Measurements from ENCODE around the gene LTF. TPM values are rescaled to one million over a fixed set of nuclear protein-coding genes. Genes with fewer than 3 reads are reported as not detected.
"Not testable (repeated sequence)": the region's sequence is repeated elsewhere in the genome, so short reads cannot be mapped to it uniquely, and the experiment has no call there.

The LTF gene
- total and polyA plus RNA-seq, 2 donors (not counting 1 experiment from before 2014, with no cell fraction given) = 0.22 TPM; not detected in 1

DNA sequence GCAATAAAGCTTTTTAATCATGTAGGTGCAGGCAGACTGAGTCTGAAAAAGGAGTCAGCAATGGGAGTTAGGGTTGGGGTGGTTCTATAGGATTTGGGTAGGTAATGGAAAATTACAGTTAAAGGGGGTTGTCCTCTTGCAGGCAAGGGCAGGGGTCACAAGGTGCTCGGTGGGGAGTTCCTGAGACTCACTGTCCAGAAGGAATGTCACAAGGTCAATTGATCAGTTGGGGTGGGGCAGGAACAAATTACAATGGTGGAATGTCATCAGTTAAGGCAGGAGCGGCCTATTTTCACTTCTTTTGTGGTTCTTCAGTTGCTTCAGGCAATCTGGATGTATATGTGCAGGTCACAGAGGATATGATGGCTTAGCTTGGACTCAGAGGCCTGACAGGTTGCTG is 71.7 kb downstream of the LTF start:
- POLR2A ChIA-PET = no interaction called here
- no peak overlapping the region for H3K4me2 ChIP-seq (replicated peaks; ENCODE audit: low read depth, low read length, poor library complexity, severe bottlenecking)
- no peak overlapping the region for H3K4me3 Mint-ChIP-seq
- H3K9ac ChIP-seq (ENCODE audit: low read length) = no peak overlapping the region
- no peak overlapping the region for H3K4me3 ChIP-seq (ENCODE audit: control extremely low read depth in 1 of 5, extremely low read depth in 1 of 5, insufficient read depth in 1 of 5, low read depth in 2 of 5, low read length in 4 of 5)
- H3K4me1 Mint-ChIP-seq = peaks cover 24% of the 10 kb centered on the region
- no peak for ATAC-seq (ENCODE audit: low read depth)
- intact Hi-C loops (cut with micrococcal nuclease) = no loop called here
- DNase-seq = no peak
- H3K9me3 ChIP-seq (ENCODE audit: control extremely low read depth in 1 of 3, control insufficient read depth in 2 of 3, insufficient read depth in 1 of 3, low read length in 2 of 3) = no peaks in the 10 kb centered on the region
- no peak for TF ChIP-seq EZH2 (IDR thresholded peaks at IDR 0.05; ENCODE audit: borderline replicate concordance, insufficient read depth, low read depth, low read length, poor library complexity, severe bottlenecking)
- TF ChIP-seq, protein P1, sequence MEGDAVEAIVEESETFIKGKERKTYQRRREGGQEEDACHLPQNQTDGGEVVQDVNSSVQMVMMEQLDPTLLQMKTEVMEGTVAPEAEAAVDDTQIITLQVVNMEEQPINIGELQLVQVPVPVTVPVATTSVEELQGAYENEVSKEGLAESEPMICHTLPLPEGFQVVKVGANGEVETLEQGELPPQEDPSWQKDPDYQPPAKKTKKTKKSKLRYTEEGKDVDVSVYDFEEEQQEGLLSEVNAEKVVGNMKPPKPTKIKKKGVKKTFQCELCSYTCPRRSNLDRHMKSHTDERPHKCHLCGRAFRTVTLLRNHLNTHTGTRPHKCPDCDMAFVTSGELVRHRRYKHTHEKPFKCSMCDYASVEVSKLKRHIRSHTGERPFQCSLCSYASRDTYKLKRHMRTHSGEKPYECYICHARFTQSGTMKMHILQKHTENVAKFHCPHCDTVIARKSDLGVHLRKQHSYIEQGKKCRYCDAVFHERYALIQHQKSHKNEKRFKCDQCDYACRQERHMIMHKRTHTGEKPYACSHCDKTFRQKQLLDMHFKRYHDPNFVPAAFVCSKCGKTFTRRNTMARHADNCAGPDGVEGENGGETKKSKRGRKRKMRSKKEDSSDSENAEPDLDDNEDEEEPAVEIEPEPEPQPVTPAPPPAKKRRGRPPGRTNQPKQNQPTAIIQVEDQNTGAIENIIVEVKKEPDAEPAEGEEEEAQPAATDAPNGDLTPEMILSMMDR (IDR thresholded peaks at IDR 0.05) = no peak
- no peaks in the 10 kb centered on the region for H3K27me3 Mint-ChIP-seq
- WGBS (ENCODE audit: insufficient coverage) = 91% methylated on average over 2 of the region's 2 CpGs
- CTCF ChIA-PET = no interaction called here
- H3K9me3 Mint-ChIP-seq (ENCODE audit: insufficient read depth) = no peaks in the 10 kb centered on the region
- H4K20me1 ChIP-seq (ENCODE audit: control insufficient read depth, insufficient read depth, low read length, poor library complexity, severe bottlenecking) = no peaks in the 10 kb centered on the region
- H2AFZ ChIP-seq (ENCODE audit: insufficient read depth, low read depth, low read length, poor library complexity, severe bottlenecking) = no peak overlapping the region
- H3K27ac Mint-ChIP-seq = no peak overlapping the region
- H3K36me3 ChIP-seq (replicated peaks in 1 of 2; ENCODE audit: control extremely low read depth in 1 of 2, control insufficient read depth in 1 of 2, extremely low read depth in 1 of 2, insufficient read depth in 2 of 2, low read length in 1 of 2) = no peaks in the 10 kb centered on the region
- no peaks in the 10 kb centered on the region for H3K27me3 ChIP-seq (replicated peaks in 1 of 4; ENCODE audit: control extremely low read depth in 1 of 4, control insufficient read depth in 3 of 4, insufficient read depth in 4 of 4, low read length in 3 of 4)
- H3K79me2 ChIP-seq (ENCODE audit: control insufficient read depth, insufficient read depth, low read length) = no peaks in the 10 kb centered on the region
- no peak overlapping the region for H3K27ac ChIP-seq (ENCODE audit: low read length in 2 of 2)
- peaks cover 10 to 16% of the 10 kb centered on the region in 2 donors for H3K4me1 ChIP-seq (ENCODE audit: control insufficient read depth in 2 of 2, insufficient read depth in 2 of 2, low read length in 2 of 2)

DNA sequence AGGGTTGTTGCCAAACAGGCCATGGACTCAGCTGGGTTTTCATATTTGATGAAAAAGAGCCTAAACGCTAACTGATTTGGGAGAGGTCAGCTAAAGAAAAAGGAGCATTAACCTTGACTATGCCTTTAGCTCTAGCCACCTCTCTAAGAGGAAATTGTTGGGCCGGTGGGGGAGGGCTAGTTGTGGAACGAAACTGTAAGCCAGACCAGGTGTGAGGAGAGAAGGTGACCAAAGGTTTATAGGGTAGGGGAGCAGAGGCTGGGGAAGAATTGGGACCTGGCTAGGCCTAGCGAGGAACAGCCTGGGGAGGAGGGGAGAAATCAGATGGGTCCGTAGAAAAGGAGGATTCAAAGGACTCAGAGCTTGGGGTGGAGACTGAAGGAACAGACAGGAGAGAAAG is 73.2 kb downstream of the LTF start:
- CTCF ChIA-PET = interaction anchor here (1.1 kb wide), 1 partner anchor 13 kb away, joined by 4 read pairs; no protein-coding TSS in a partner anchor
- H3K4me1 ChIP-seq (ENCODE audit: control insufficient read depth in 2 of 2, insufficient read depth in 2 of 2, low read length in 2 of 2); H3K4me2 ChIP-seq (replicated peaks; ENCODE audit: low read depth, low read length, poor library complexity, severe bottlenecking); H3K27me3 ChIP-seq (replicated peaks in 1 of 4; ENCODE audit: control extremely low read depth in 1 of 4, control insufficient read depth in 3 of 4, insufficient read depth in 4 of 4, low read length in 3 of 4); H3K9ac ChIP-seq (ENCODE audit: low read length); H3K9me3 Mint-ChIP-seq (ENCODE audit: insufficient read depth); H2AFZ ChIP-seq (ENCODE audit: insufficient read depth, low read depth, low read length, poor library complexity, severe bottlenecking); H3K27ac Mint-ChIP-seq; H3K36me3 ChIP-seq (replicated peaks in 1 of 2; ENCODE audit: control extremely low read depth in 1 of 2, control insufficient read depth in 1 of 2, extremely low read depth in 1 of 2, insufficient read depth in 2 of 2, low read length in 1 of 2); H3K4me3 ChIP-seq (ENCODE audit: control extremely low read depth in 1 of 5, extremely low read depth in 1 of 5, insufficient read depth in 1 of 5, low read depth in 2 of 5, low read length in 4 of 5); H4K20me1 ChIP-seq (ENCODE audit: control insufficient read depth, insufficient read depth, low read length, poor library complexity, severe bottlenecking); POLR2A ChIA-PET; H3K27ac ChIP-seq (ENCODE audit: low read length in 2 of 2); intact Hi-C loops (cut with micrococcal nuclease); H3K79me2 ChIP-seq (ENCODE audit: control insufficient read depth, insufficient read depth, low read length); ATAC-seq (ENCODE audit: low read depth); H3K27me3 Mint-ChIP-seq; H3K9me3 ChIP-seq (ENCODE audit: control extremely low read depth in 1 of 3, control insufficient read depth in 2 of 3, insufficient read depth in 1 of 3, low read length in 2 of 3); DNase-seq; H3K4me3 Mint-ChIP-seq: not testable (repeated sequence)
- peaks cover 18% of the 10 kb centered on the region for H3K4me1 Mint-ChIP-seq
- WGBS (ENCODE audit: insufficient coverage) = 95% methylated on average over 4 of the region's 5 CpGs
